Measurements from ENCODE around the gene CD14. TPM values are rescaled to one million over a fixed set of nuclear protein-coding genes. Genes with fewer than 3 reads are reported as not detected.
"Not testable (repeated sequence)": the region's sequence is repeated elsewhere in the genome, so short reads cannot be mapped to it uniquely, and the experiment has no call there.

CD14 gene
- total RNA-seq, 2 donors from 2014 or later = 22.9 to 56.5 TPM

DNA sequence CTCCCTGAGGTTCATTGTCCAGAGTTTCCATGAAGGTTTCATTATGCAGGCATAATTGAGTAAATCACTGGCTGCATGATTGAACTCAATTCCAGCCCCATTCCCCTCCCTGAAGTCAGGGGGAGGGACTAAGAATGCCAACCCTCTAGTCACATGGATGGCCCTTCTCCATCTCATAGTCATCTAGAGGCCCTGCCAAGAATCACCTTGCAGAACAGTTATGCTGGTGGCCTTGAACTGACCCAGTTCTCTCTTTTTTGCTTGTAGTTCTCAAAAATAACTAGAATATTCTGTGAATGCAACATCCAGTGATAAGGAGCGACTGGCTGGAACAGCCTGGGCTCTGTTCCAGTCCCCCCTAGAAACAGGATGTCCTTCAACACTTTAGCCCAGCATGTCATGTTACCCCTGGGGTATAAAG, 36.6 kb downstream of the CD14 start:
- Histone ChIP-seq H3K27ac (no peak overlapping the region), H3K27me3 (replicated peaks; ENCODE audit: insufficient read depth) (no peaks in the 10 kb centered on the region), H3K4me3 (no peak overlapping the region), H3K4me1 (replicated peaks) (no peaks in the 10 kb centered on the region), H3K9me3 (no peaks in the 10 kb centered on the region), H3K36me3 (no peaks in the 10 kb centered on the region)
- no peak for DNase-seq (ENCODE audit: low spot score)
- TF ChIP-seq POLR2AphosphoS5 (IDR thresholded peaks at IDR 0.05) (no peak), POLR2A (IDR thresholded peaks at IDR 0.05) (no peak), CTCF (IDR thresholded peaks at IDR 0.05) (no peak)
- 62% methylated on average over 1 of the region's 1 CpG for WGBS
- intact Hi-C loops (cut with DNase I) = no loop called here

GRCh38 chr5:140595538-140596300, 37.3 kb downstream of the CD14 start:
- DNase-seq (ENCODE audit: low spot score) = no peak
- Histone ChIP-seq H3K36me3 (no peaks in the 10 kb centered on the region), H3K27me3 (replicated peaks; ENCODE audit: insufficient read depth) (no peaks in the 10 kb centered on the region), H3K4me3 (no peak overlapping the region), H3K27ac (no peak overlapping the region), H3K9me3 (no peaks in the 10 kb centered on the region), H3K4me1 (replicated peaks) (no peaks in the 10 kb centered on the region)
- 68% methylated on average over 5 of the region's 5 CpGs for WGBS
- no peak for TF ChIP-seq POLR2AphosphoS5 (IDR thresholded peaks at IDR 0.05)
- no peak for TF ChIP-seq POLR2A (IDR thresholded peaks at IDR 0.05)
- TF ChIP-seq CTCF (IDR thresholded peaks at IDR 0.05) = no peak
- intact Hi-C loops (cut with DNase I) = no loop called here

DNA sequence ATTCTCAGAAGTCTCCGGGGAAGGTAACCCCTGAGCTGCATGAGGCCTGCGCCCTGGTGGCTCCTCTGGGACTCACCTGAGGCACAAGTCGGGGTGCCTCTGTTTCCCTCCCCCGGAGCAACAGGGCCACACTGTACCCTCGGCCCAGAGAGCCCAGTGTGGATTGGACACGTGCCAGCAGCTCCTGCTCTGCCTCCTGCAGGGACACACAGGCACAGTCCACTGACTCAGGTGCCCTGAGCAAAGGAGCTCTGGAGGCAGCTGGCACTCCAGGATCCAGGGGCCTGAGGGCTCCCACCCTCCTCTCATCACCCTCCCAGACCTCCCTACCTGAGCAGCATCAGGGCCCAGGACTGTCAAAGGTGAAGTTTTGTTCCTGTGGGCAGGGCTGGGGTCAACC, 38.8 kb downstream of the CD14 start:
- H3K4me1 ChIP-seq (replicated peaks) = no peaks in the 10 kb centered on the region
- no peaks in the 10 kb centered on the region for H3K27me3 ChIP-seq (replicated peaks; ENCODE audit: insufficient read depth)
- intact Hi-C loops (cut with DNase I) = no loop called here
- H3K27ac ChIP-seq = no peak overlapping the region
- H3K4me3 ChIP-seq = no peak overlapping the region
- H3K9me3 ChIP-seq = no peaks in the 10 kb centered on the region
- no peak for DNase-seq (ENCODE audit: low spot score)
- no peak for TF ChIP-seq POLR2AphosphoS5 (IDR thresholded peaks at IDR 0.05)
- 69% methylated on average over 6 of the region's 6 CpGs for WGBS
- H3K36me3 ChIP-seq = no peaks in the 10 kb centered on the region

- 39% methylated on average over 12 of the region's 14 CpGs for WGBS
- not testable (repeated sequence) for H3K36me3 ChIP-seq
These were observed 39.9 kb downstream of the CD14 start for GRCh38 chr5:140593070-140593469.

GRCh38 chr5:140591747-140592372, 41.1 kb downstream of the CD14 start:
- WGBS = 77% methylated on average over 5 of the region's 5 CpGs
- intact Hi-C loops (cut with DNase I) = no loop called here
- DNase-seq (ENCODE audit: low spot score) = no peak
- H3K4me1 ChIP-seq (replicated peaks) = no peaks in the 10 kb centered on the region
- H3K27ac ChIP-seq = no peak overlapping the region
- TF ChIP-seq POLR2AphosphoS5 (IDR thresholded peaks at IDR 0.05) (no peak), CTCF (IDR thresholded peaks at IDR 0.05) (no peak), POLR2A (IDR thresholded peaks at IDR 0.05) (no peak)
- no peak overlapping the region for H3K4me3 ChIP-seq
- H3K27me3 ChIP-seq (replicated peaks; ENCODE audit: insufficient read depth) = no peaks in the 10 kb centered on the region
- no peaks in the 10 kb centered on the region for H3K9me3 ChIP-seq
- no peaks in the 10 kb centered on the region for H3K36me3 ChIP-seq

More at GRCh38 chr5:140593070-140593469, 39.9 kb downstream of the CD14 start:
- H3K4me3 ChIP-seq; H3K9me3 ChIP-seq; H3K27me3 ChIP-seq (replicated peaks; ENCODE audit: insufficient read depth); H3K4me1 ChIP-seq (replicated peaks); H3K27ac ChIP-seq; intact Hi-C loops (cut with DNase I): not testable (repeated sequence)
- DNase-seq (ENCODE audit: low spot score) = peak; percentile 38

DNA sequence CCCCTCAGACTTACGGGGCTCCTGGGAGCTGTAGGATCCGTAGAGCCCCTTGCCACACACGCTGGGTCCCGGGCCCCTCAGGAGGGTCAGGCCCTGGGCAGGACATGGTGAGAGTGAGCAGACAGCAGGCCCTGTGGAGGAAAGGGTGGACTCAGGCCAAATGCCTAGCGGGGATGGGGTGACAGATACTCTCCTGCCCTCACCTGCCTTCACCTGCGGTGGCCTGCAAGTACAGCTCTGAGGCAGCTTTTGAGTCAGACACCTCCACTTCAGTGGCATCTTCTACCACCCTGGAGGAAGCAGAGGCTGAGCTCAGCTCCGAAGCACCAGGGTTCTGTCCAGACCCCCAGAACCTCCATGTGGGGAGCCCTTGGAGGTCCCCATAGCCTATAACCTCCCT, 42.1 kb downstream of the CD14 start:
- TF ChIP-seq POLR2A (IDR thresholded peaks at IDR 0.05) (no peak), CTCF (IDR thresholded peaks at IDR 0.05) (no peak), POLR2AphosphoS5 (IDR thresholded peaks at IDR 0.05) (no peak)
- 76% methylated on average over 7 of the region's 7 CpGs for WGBS
- intact Hi-C loops (cut with DNase I) = no loop called here
- Histone ChIP-seq H3K27ac (no peak overlapping the region), H3K36me3 (no peaks in the 10 kb centered on the region), H3K9me3 (no peaks in the 10 kb centered on the region), H3K4me3 (no peak overlapping the region), H3K27me3 (replicated peaks; ENCODE audit: insufficient read depth) (no peaks in the 10 kb centered on the region), H3K4me1 (replicated peaks) (no peaks in the 10 kb centered on the region)
- DNase-seq (ENCODE audit: low spot score) = no peak
